ENCODE results near the gene PTS. TPM values are rescaled to one million over a fixed set of nuclear protein-coding genes. Genes with fewer than 3 reads are reported as not detected.
A peak's percentile ranks its signal among the peaks of the same experiment; 100 is the strongest.

Gene PTS
- total RNA-seq, 1 donor from 2014 or later: 64.6 TPM

- no peak overlapping the region for H3K9ac ChIP-seq (ENCODE audit: low read length)
- no peaks in the 10 kb centered on the region for H4K20me1 ChIP-seq (ENCODE audit: insufficient read depth, low read length)
- Mint-ChIP-seq H3K4me3 (ENCODE audit: unreplicated experiment) (no peak overlapping the region), H3K27ac (ENCODE audit: unreplicated experiment) (no peak overlapping the region), H3K9me3 (ENCODE audit: unreplicated experiment) (no peaks in the 10 kb centered on the region), H3K4me1 (ENCODE audit: low read depth, unreplicated experiment) (peaks cover 25% of the 10 kb centered on the region), H3K27me3 (ENCODE audit: low read depth, unreplicated experiment) (no peaks in the 10 kb centered on the region), H3K36me3 (ENCODE audit: low read depth, unreplicated experiment) (no peaks in the 10 kb centered on the region)
- H2AFZ ChIP-seq (ENCODE audit: low read depth, low read length): no peak overlapping the region
- no peak overlapping the region for H3K4me2 ChIP-seq (ENCODE audit: low read length)
- no peak for TF ChIP-seq CTCF (IDR thresholded peaks at IDR 0.05; ENCODE audit: insufficient read depth, low read depth, low read length)
- TF ChIP-seq EZH2 (IDR thresholded peaks at IDR 0.05; ENCODE audit: insufficient read depth, low read length): no peak
- no peaks in the 10 kb centered on the region for H3K4me1 ChIP-seq (ENCODE audit: insufficient read depth, low read length)
- FAIRE-seq: no peak
- H3K79me2 ChIP-seq (ENCODE audit: insufficient read depth, low read length): no peaks in the 10 kb centered on the region
- H3K27me3 ChIP-seq (ENCODE audit: insufficient read depth, low read length): no peaks in the 10 kb centered on the region
- DNase-seq (ENCODE audit: low read depth): peak; percentile 54
- H3K9me3 ChIP-seq (ENCODE audit: insufficient read depth, low read depth, low read length): no peaks in the 10 kb centered on the region
- no peak overlapping the region for H3K27ac ChIP-seq (ENCODE audit: low read depth, low read length)
- H3K36me3 ChIP-seq (ENCODE audit: insufficient read depth, low read length): no peaks in the 10 kb centered on the region
- no peak overlapping the region for H3K4me3 ChIP-seq (ENCODE audit: insufficient read depth, low read depth, low read length)
Observed at GRCh38 chr11:112265659-112266409, 39.6 kb downstream of the PTS start.

- no peaks in the 10 kb centered on the region for H3K4me1 ChIP-seq (ENCODE audit: insufficient read depth, low read length)
- no peaks in the 10 kb centered on the region for H3K79me2 ChIP-seq (ENCODE audit: insufficient read depth, low read length)
- H4K20me1 ChIP-seq (ENCODE audit: insufficient read depth, low read length): no peaks in the 10 kb centered on the region
- DNase-seq (ENCODE audit: low read depth) (no peak), FAIRE-seq (no peak)
- no peaks in the 10 kb centered on the region for H3K36me3 ChIP-seq (ENCODE audit: insufficient read depth, low read length)
- H3K4me1 Mint-ChIP-seq (ENCODE audit: low read depth, unreplicated experiment): peaks cover 25% of the 10 kb centered on the region
- H3K36me3 Mint-ChIP-seq (ENCODE audit: low read depth, unreplicated experiment): no peaks in the 10 kb centered on the region
- H3K27ac Mint-ChIP-seq (ENCODE audit: unreplicated experiment): peak overlapping the region; percentile 48
- no peak overlapping the region for H3K4me3 Mint-ChIP-seq (ENCODE audit: unreplicated experiment)
- no peaks in the 10 kb centered on the region for H3K27me3 Mint-ChIP-seq (ENCODE audit: low read depth, unreplicated experiment)
- no peak overlapping the region for H3K4me2 ChIP-seq (ENCODE audit: low read length)
- no peak for TF ChIP-seq CTCF (IDR thresholded peaks at IDR 0.05; ENCODE audit: insufficient read depth, low read depth, low read length)
- no peaks in the 10 kb centered on the region for H3K27me3 ChIP-seq (ENCODE audit: insufficient read depth, low read length)
- no peak overlapping the region for H3K9ac ChIP-seq (ENCODE audit: low read length)
- H3K27ac ChIP-seq (ENCODE audit: low read depth, low read length): no peak overlapping the region
- H3K9me3 ChIP-seq (ENCODE audit: insufficient read depth, low read depth, low read length): no peaks in the 10 kb centered on the region
- H2AFZ ChIP-seq (ENCODE audit: low read depth, low read length): no peak overlapping the region
- H3K9me3 Mint-ChIP-seq (ENCODE audit: unreplicated experiment): no peaks in the 10 kb centered on the region
- no peak overlapping the region for H3K4me3 ChIP-seq (ENCODE audit: insufficient read depth, low read depth, low read length)
Observed at GRCh38 chr11:112266410-112266778, 40.2 kb downstream of the PTS start.

GRCh38 chr11:112267188-112267591 is 41.0 kb downstream of the PTS start:
- Histone ChIP-seq H3K36me3 (ENCODE audit: insufficient read depth, low read length) (no peaks in the 10 kb centered on the region), H3K27ac (ENCODE audit: low read depth, low read length) (no peak overlapping the region), H3K79me2 (ENCODE audit: insufficient read depth, low read length) (no peaks in the 10 kb centered on the region), H3K9ac (ENCODE audit: low read length) (no peak overlapping the region), H4K20me1 (ENCODE audit: insufficient read depth, low read length) (no peaks in the 10 kb centered on the region), H2AFZ (ENCODE audit: low read depth, low read length) (no peak overlapping the region), H3K9me3 (ENCODE audit: insufficient read depth, low read depth, low read length) (no peaks in the 10 kb centered on the region), H3K27me3 (ENCODE audit: insufficient read depth, low read length) (no peaks in the 10 kb centered on the region), H3K4me2 (ENCODE audit: low read length) (no peak overlapping the region), H3K4me3 (ENCODE audit: insufficient read depth, low read depth, low read length) (no peak overlapping the region), H3K4me1 (ENCODE audit: insufficient read depth, low read length) (no peaks in the 10 kb centered on the region)
- H3K9me3 Mint-ChIP-seq (ENCODE audit: unreplicated experiment): no peaks in the 10 kb centered on the region
- no peaks in the 10 kb centered on the region for H3K27me3 Mint-ChIP-seq (ENCODE audit: low read depth, unreplicated experiment)
- DNase-seq (ENCODE audit: low read depth) (peak; percentile 15), FAIRE-seq (no peak)
- no peak overlapping the region for H3K4me3 Mint-ChIP-seq (ENCODE audit: unreplicated experiment)
- peaks cover 25% of the 10 kb centered on the region for H3K4me1 Mint-ChIP-seq (ENCODE audit: low read depth, unreplicated experiment)
- no peak for TF ChIP-seq CTCF (IDR thresholded peaks at IDR 0.05; ENCODE audit: insufficient read depth, low read depth, low read length)
- TF ChIP-seq EZH2 (IDR thresholded peaks at IDR 0.05; ENCODE audit: insufficient read depth, low read length): no peak
- H3K27ac Mint-ChIP-seq (ENCODE audit: unreplicated experiment): no peak overlapping the region
- no peaks in the 10 kb centered on the region for H3K36me3 Mint-ChIP-seq (ENCODE audit: low read depth, unreplicated experiment)
